ENCODE results near the gene LGR4.

Gene LGR4

DNA sequence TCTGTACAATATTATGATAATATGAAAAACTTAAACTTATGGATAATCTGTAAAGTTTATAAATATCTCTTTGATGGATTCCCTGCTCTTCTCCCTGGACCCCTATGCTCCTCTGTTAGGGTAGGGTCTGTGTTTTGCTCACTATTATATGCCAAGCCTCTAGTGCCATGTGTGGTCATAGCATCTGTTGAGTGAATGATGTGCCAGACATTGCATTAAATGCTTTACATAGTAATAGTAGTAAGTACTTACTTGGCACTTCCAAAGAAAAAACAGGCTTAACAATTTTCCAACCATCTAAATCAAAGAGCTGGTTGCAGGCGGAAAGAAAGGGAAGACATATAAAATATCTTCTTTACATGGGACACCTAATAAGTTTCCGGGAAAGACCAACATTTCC, 46.8 kb downstream of the LGR4 start:
- peaks cover 46% of the 10 kb centered on the region for H3K4me1 Mint-ChIP-seq
- TF ChIP-seq, protein P1, sequence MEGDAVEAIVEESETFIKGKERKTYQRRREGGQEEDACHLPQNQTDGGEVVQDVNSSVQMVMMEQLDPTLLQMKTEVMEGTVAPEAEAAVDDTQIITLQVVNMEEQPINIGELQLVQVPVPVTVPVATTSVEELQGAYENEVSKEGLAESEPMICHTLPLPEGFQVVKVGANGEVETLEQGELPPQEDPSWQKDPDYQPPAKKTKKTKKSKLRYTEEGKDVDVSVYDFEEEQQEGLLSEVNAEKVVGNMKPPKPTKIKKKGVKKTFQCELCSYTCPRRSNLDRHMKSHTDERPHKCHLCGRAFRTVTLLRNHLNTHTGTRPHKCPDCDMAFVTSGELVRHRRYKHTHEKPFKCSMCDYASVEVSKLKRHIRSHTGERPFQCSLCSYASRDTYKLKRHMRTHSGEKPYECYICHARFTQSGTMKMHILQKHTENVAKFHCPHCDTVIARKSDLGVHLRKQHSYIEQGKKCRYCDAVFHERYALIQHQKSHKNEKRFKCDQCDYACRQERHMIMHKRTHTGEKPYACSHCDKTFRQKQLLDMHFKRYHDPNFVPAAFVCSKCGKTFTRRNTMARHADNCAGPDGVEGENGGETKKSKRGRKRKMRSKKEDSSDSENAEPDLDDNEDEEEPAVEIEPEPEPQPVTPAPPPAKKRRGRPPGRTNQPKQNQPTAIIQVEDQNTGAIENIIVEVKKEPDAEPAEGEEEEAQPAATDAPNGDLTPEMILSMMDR (IDR thresholded peaks at IDR 0.05) = no peak
- peaks cover 12% of the 10 kb centered on the region for H3K36me3 Mint-ChIP-seq (ENCODE audit: low read depth)

DNA sequence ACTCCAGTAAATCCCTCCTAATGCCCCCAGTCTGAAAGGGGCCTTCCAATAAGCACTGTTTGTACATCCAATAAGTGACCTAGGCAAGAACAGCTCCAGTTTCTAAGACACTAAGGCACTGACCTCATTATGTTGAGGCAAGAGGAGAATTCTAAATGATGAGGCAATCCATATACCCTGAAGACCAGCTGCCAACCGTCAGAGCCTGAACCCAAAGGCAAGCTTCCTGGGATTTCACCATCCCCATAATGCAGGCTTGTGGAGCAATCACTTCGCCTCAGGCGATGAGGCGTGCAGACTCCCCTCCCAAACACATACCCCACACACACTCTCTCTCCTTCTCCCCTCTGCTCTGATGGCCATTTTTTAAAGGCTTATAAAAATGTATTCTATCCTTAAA, 49.5 kb downstream of the LGR4 start:
- peak; percentile 5 for DNase-seq

More for the DNA sequence above, 46.8 kb downstream of the LGR4 start:
- no peak overlapping the region for H3K4me3 Mint-ChIP-seq
- no peak for DNase-seq
- no peaks in the 10 kb centered on the region for H3K9me3 Mint-ChIP-seq
- no peak overlapping the region for H3K27ac Mint-ChIP-seq
- no peaks in the 10 kb centered on the region for H3K27me3 Mint-ChIP-seq (ENCODE audit: low read depth, poor library complexity)

DNA sequence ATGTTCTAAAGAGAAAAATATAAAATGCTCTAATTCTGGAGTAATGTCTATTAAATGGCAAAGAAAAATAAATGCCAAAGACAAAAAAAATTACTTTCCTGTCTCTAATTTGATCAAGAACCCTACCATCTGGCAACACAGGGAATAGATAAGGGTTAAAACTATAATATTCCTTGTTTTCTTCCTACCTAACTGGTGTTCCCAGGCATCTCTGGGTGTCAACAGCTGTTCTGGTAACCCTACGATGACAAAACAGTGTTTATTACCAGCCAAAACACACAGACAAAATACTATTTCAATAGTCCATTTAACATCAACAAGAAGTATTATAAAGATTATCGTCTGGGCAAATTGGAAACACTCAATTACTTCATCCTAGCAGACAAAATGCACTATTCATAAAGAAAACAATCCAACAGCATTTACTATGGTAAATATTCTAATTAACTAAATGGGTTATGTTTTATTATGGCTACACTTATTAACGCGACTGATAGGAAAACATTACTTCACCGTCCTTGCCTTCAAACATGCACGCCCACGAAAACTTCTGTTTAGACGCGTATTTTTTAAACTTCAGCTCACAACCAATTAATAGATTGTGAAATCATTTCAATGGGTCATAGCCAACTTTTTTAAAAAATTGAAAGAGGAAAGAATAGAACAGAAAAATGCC, 50.6 kb downstream of the LGR4 start:
- TF ChIP-seq, protein P1 (IDR thresholded peaks at IDR 0.05) = no peak
- peaks cover 10% of the 10 kb centered on the region for H3K9me3 Mint-ChIP-seq
- DNase-seq = no peak
- H3K36me3 Mint-ChIP-seq (ENCODE audit: low read depth) = peaks cover 19% of the 10 kb centered on the region
- peaks cover 58% of the 10 kb centered on the region for H3K4me1 Mint-ChIP-seq
- no peaks in the 10 kb centered on the region for H3K27me3 Mint-ChIP-seq (ENCODE audit: low read depth, poor library complexity)
- H3K4me3 Mint-ChIP-seq = no peak overlapping the region
- peak overlapping the region; percentile 33 for H3K27ac Mint-ChIP-seq

More for the DNA sequence above, 49.5 kb downstream of the LGR4 start:
- Mint-ChIP-seq H3K27ac (peak overlapping the region; percentile 87), H3K9me3 (peaks cover 10% of the 10 kb centered on the region), H3K4me1 (peaks cover 54% of the 10 kb centered on the region), H3K4me3 (peak overlapping the region; percentile 6), H3K36me3 (ENCODE audit: low read depth) (peaks cover 23% of the 10 kb centered on the region), H3K27me3 (ENCODE audit: low read depth, poor library complexity) (no peaks in the 10 kb centered on the region)
- TF ChIP-seq, protein P1 (IDR thresholded peaks at IDR 0.05) = no peak

DNA sequence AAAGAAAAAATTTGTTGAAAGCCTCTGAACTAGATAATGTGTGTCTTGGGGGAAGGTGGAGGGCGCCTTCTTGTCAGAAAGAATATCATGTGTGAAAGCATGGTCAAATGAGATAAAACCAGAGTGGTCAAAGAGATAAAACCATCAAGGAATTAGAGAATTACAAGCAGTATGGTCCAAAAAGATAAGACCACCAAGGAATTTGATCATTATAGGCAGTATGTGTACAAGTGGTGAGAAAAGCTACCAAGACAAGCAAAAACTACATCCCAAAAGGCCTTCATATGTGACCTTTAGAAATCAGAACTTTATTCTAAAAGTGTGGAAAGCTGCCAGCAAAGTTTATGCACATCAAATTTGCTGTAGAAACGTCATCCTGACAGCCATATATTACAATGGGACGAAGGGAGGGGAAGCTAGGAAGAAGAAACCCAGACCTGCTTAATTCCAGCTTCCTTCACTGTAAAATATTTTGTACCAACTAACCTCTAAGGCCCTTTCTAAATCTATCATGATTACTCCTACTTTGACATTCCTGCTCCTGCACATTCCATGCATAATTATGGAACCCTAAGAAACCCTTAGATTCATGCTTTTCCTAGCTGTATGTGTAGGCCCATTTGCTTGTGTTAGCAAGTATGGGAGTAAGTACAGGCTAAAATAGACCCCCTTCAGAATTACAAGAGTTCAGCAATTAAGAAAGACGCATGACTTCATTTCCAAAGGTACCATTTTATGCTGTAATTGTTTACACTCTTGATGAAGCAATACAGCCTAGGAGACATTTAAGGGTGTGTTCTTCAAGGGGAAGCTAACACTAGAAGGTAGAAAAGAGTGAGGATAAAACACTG, 51.6 kb downstream of the LGR4 start:
- Mint-ChIP-seq H3K36me3 (ENCODE audit: low read depth) (peaks cover 14% of the 10 kb centered on the region), H3K4me3 (no peak overlapping the region), H3K9me3 (peaks cover 10% of the 10 kb centered on the region), H3K27me3 (ENCODE audit: low read depth, poor library complexity) (no peaks in the 10 kb centered on the region), H3K27ac (peak overlapping the region; percentile 57), H3K4me1 (peaks cover 65% of the 10 kb centered on the region)
- DNase-seq = no peak
- TF ChIP-seq, protein P1 (IDR thresholded peaks at IDR 0.05) = no peak

DNA sequence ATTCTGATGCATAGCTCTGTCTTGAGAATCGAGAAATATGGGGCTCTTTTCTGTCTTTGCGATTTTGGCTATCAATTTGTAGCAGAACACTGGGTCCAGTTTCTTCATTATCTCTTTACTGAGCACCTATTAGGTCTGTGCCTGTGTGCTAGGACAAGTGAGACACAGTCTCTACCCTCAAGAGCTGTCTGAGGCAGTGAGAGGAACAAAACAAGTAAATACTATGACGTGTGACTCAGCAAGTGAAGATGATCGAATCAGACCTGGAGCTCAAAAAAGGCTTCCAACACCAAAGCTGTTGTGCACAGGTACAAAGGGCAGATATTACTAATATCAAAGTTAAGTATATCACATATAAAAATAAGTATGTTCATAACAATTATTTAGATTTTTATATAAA, 52.4 kb downstream of the LGR4 start:
- peaks cover 11% of the 10 kb centered on the region for H3K36me3 Mint-ChIP-seq (ENCODE audit: low read depth)
- no peak overlapping the region for H3K27ac Mint-ChIP-seq
- H3K4me1 Mint-ChIP-seq = peaks cover 70% of the 10 kb centered on the region
- TF ChIP-seq, protein P1 (IDR thresholded peaks at IDR 0.05) = no peak
- no peak overlapping the region for H3K4me3 Mint-ChIP-seq
- no peaks in the 10 kb centered on the region for H3K27me3 Mint-ChIP-seq (ENCODE audit: low read depth, poor library complexity)
- DNase-seq = no peak
- peaks cover 10% of the 10 kb centered on the region for H3K9me3 Mint-ChIP-seq

Data from nephron progenitor cell (in vitro differentiated cells).